GM20431 (cell line): ENCODE data around the gene XPR1.

Experiments used
- in situ Hi-C: fragments of 300-500 bp; cut with MseI, MboI; formaldehyde crosslinking; loops from one replicate; pipeline ENCODE4 v1.15.0; 2020; ENCODE audit warnings: low sequenced_read_pairs; ENCODE audit not compliant: unreplicated experiment

The XPR1 gene

GRCh38 chr1:180857947-180858725, 226.3 kb downstream of the XPR1 start:
- in situ Hi-C loops: loop anchor here (10.0 to 25.0 kb wide), 2 partner anchors 221 to 333 kb away; partner anchors contain the start of gene XPR1

- in situ Hi-C loops: loop anchor here (10.0 to 25.0 kb wide), 2 partner anchors 222 to 335 kb away; partner anchors contain the start of gene XPR1
Measured at GRCh38 chr1:180859306-180859705, 227.5 kb downstream of the XPR1 start.

GRCh38 chr1:180860535-180860934, 228.7 kb downstream of the XPR1 start:
- in situ Hi-C loops: loop anchor here (25.0 kb wide), 1 partner anchor 223 kb away; the partner anchor contains the start of gene XPR1

- in situ Hi-C loops: loop anchor here (25.0 kb wide), 1 partner anchor 225 kb away; the partner anchor contains the start of gene XPR1
Measured at GRCh38 chr1:180862305-180862704, 230.5 kb downstream of the XPR1 start.

- in situ Hi-C loops: loop anchor here (25.0 kb wide), 1 partner anchor 226 kb away; the partner anchor contains the start of gene XPR1
Measured at GRCh38 chr1:180863158-180863775, 231.4 kb downstream of the XPR1 start.

GRCh38 chr1:180881806-180882509, 250.1 kb downstream of the XPR1 start:
- in situ Hi-C loops: no loop called here

GRCh38 chr1:180884588-180885300, 252.9 kb downstream of the XPR1 start:
- in situ Hi-C loops: no loop called here

GRCh38 chr1:180886338-180886737, 254.5 kb downstream of the XPR1 start:
- in situ Hi-C loops: no loop called here

GRCh38 chr1:180887841-180888240, 256.0 kb downstream of the XPR1 start:
- in situ Hi-C loops: no loop called here

- in situ Hi-C loops: no loop called here
Measured at GRCh38 chr1:180888870-180889269, 257.0 kb downstream of the XPR1 start.

- in situ Hi-C loops: no loop called here
Measured at GRCh38 chr1:180889325-180889724, 257.5 kb downstream of the XPR1 start.

- in situ Hi-C loops: no loop called here
Measured at GRCh38 chr1:180892272-180892671, 260.4 kb downstream of the XPR1 start.

- in situ Hi-C loops: no loop called here
Measured at GRCh38 chr1:180892675-180893074, 260.9 kb downstream of the XPR1 start.

- in situ Hi-C loops: no loop called here
Measured at GRCh38 chr1:180893614-180894013, 261.8 kb downstream of the XPR1 start.

- in situ Hi-C loops: no loop called here
Measured at GRCh38 chr1:180896161-180896560, 264.3 kb downstream of the XPR1 start.

- in situ Hi-C loops: no loop called here
Measured at GRCh38 chr1:180898441-180899219, 266.8 kb downstream of the XPR1 start.

- in situ Hi-C loops: no loop called here
Measured at GRCh38 chr1:180899262-180899661, 267.4 kb downstream of the XPR1 start.

- in situ Hi-C loops: no loop called here
Measured at GRCh38 chr1:180901076-180901990, 269.5 kb downstream of the XPR1 start.
